Kidney epithelial cell (primary cell): Measurements from ENCODE around the gene PSEN1. TPM values are rescaled to one million over a fixed set of nuclear protein-coding genes. Genes with fewer than 3 reads are reported as not detected.

Experiments used
- DNase-seq: peaks from one replicate; pipeline ENCODE4 v3.0.0-alpha.2; 2010; ENCODE audit warnings: low read depth
- H3K27me3 ChIP-seq: 2 replicates; pipeline ENCODE4 v1.6.0; 2011; ENCODE audit warnings: low read length; ENCODE audit not compliant: control insufficient read depth, insufficient read depth
- H3K36me3 ChIP-seq: 2 replicates; pipeline ENCODE4 v1.5.1; 2011; ENCODE audit warnings: low read length; ENCODE audit not compliant: control insufficient read depth, insufficient read depth
- H3K4me3 ChIP-seq: 2 replicates; pipeline ENCODE4 v1.5.1; 2011; ENCODE audit warnings: low read depth, mild to moderate bottlenecking, control low read depth, low read length
- CTCF ChIP-seq: IDR thresholded peaks from 2 replicates; pipeline ENCODE4 v1.5.1; 2011; ENCODE audit warnings: mild to moderate bottlenecking, moderate library complexity, low read length, control low read depth, inconsistent platforms; ENCODE audit not compliant: insufficient read depth, poor library complexity, severe bottlenecking
- total RNA-seq: library from RNA; depleted of rRNA; stranded (reverse); fragments of >200 nt; gene quantifications from 2 replicates; pipeline ENCODE4 v1.2.3, GENCODE V29; 2015

PSEN1 gene
- total RNA-seq, 1 donor from 2014 or later: 73.6 TPM

- H3K27me3 ChIP-seq: no peaks in the 10 kb centered on the region
- no peak overlapping the region for H3K4me3 ChIP-seq
- H3K36me3 ChIP-seq: no peaks in the 10 kb centered on the region
- no peak for TF ChIP-seq CTCF
- no peak for DNase-seq
These were observed 114.0 kb downstream of the PSEN1 start for GRCh38 chr14:73250317-73250713.

DNA sequence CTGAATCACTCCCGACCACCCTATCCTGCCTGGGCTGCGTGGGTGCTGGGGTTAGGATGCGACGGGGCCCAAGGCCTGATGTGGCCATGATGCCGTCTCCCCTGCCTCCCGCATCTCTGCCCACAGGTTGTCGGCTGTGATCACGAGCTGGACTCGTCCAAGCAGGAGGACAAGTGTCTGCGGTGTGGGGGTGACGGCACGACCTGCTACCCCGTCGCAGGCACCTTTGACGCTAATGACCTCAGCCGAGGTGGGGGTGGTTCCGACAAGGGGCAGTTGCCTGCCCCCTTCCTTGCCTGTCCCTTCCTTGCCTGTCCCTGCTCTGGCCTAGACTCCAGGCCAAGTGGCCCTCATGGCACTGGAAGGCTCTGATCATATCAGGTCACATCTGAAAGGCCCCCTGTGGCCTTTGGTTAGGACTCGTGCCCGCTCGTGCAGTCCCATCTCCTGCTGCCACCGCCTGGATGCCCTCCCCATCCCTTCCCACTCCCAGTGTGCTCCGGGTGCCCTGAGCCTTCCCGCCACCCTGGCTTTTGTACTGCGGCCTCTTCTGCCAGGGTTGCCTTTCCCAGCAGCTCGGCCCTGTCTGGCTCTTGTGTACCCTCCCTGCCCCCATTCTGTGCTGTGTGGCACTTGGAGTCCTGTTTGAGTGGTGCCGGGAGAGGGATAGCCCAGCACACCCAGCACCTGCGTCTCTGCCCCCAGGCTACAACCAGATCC is 114.6 kb downstream of the PSEN1 start:
- H3K27me3 ChIP-seq: no peaks in the 10 kb centered on the region
- no peak overlapping the region for H3K4me3 ChIP-seq
- no peaks in the 10 kb centered on the region for H3K36me3 ChIP-seq
- no peak for TF ChIP-seq CTCF
- DNase-seq: no peak

DNA sequence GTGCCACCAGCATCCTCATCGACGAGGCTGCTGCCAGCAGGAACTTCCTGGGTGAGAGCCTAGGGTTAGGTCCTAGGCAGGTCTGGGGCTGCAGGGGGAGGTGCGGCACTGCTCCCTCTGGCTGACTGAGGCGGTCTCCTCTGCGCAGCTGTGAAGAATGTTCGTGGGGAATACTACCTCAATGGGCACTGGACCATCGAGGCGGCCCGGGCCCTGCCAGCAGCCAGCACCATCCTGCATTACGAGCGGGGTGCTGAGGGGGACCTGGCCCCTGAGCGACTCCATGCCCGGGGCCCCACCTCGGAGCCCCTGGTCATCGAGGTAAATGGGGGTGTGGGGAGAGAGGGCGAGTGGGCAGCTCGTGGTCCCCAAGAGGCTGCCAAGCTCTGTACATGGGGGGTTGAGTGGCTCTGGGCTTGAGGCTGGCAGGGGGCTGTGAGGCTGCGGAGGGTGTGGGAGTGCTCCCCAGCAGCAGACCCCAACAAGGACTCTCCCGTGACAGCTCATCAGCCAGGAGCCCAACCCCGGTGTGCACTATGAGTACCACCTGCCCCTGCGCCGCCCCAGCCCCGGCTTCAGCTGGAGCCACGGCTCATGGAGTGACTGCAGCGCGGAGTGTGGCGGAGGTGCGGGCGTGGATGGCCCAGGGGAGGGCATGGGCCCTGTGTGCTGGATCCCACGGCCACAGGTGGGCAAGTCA is 115.4 kb downstream of the PSEN1 start:
- DNase-seq: no peak
- no peaks in the 10 kb centered on the region for H3K36me3 ChIP-seq
- no peak overlapping the region for H3K4me3 ChIP-seq
- no peak for TF ChIP-seq CTCF
- H3K27me3 ChIP-seq: no peaks in the 10 kb centered on the region

- no peak for DNase-seq
- H3K27me3 ChIP-seq: no peaks in the 10 kb centered on the region
- H3K4me3 ChIP-seq: no peak overlapping the region
- no peaks in the 10 kb centered on the region for H3K36me3 ChIP-seq
- TF ChIP-seq CTCF: no peak
These were observed 116.4 kb downstream of the PSEN1 start for GRCh38 chr14:73252491-73253322.

DNA sequence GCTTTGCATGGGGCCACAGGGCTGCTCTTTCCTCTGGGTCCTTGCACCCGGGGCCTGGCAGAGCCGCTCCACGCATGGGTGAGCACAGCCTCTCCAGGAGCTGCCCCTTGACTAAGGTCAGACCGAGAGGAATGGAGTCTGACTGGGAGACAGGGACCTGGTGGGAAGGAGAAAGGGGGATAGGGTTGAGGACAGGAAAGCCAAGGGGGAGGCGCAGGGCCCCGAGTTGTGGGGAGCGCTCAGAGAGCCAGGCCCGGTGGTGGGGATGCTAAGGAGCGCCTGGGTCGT is 117.0 kb downstream of the PSEN1 start:
- Histone ChIP-seq H3K36me3 (no peaks in the 10 kb centered on the region), H3K27me3 (no peaks in the 10 kb centered on the region), H3K4me3 (no peak overlapping the region)
- no peak for TF ChIP-seq CTCF
- DNase-seq: no peak
